A673 (cell line): ENCODE measurements around the gene NRG3. TPM values are rescaled to one million over a fixed set of nuclear protein-coding genes. Genes with fewer than 3 reads are reported as not detected.
A peak's percentile ranks its signal among the peaks of the same experiment; 100 is the strongest.
"Not testable (repeated sequence)": the region's sequence is repeated elsewhere in the genome, so short reads cannot be mapped to it uniquely, and the experiment has no call there.

Experiments used
- BruUV-seq: library from RNA; stranded (reverse); fragments of 400-500 nt; replicated peaks from 2 replicates; lab custom pipeline; 2021; lab: Mats Ljungman, UMichigan
- CTCF ChIA-PET: fragments of 300-600 bp; sonication (Branson Sonifier 250); formaldehyde crosslinking; loops from one replicate; lab custom pipeline; 2022; ENCODE audit warnings: antibody characterized with exemption; lab: Charles Lee
- POLR2A ChIA-PET: fragments of 300-600 bp; sonication (Branson Sonifier 250); formaldehyde crosslinking; loops from one replicate; lab custom pipeline; 2022; ENCODE audit warnings: antibody characterized with exemption; ENCODE audit not compliant: low non-redundant PET; lab: Charles Lee
- DNase-seq: peaks from one replicate; pipeline ENCODE4 v3.0.0-alpha.2; 2015; ENCODE audit warnings: low spot score
- H3K27ac ChIP-seq: fragments of 200-600 bp; sonication (generic); 2 replicates; pipeline ENCODE4 v1.5.1; 2016; ENCODE audit warnings: mixed run types, low read depth, mild to moderate bottlenecking, mixed read lengths, antibody characterized with exemption, low read length; ENCODE audit not compliant: poor library complexity, severe bottlenecking
- H3K27me3 ChIP-seq: fragments of 200-600 bp; sonication (generic); replicated peaks from 2 replicates; pipeline ENCODE4 v1.6.1; 2017; ENCODE audit warnings: mixed run types, low read depth, mild to moderate bottlenecking, mixed read lengths, antibody characterized with exemption, low read length; ENCODE audit not compliant: insufficient read depth, poor library complexity
- H3K36me3 ChIP-seq: fragments of 200-600 bp; sonication (generic); 2 replicates; pipeline ENCODE4 v1.6.1; 2016; ENCODE audit warnings: mixed run types, mild to moderate bottlenecking, mixed read lengths, antibody characterized with exemption, low read length; ENCODE audit not compliant: insufficient read depth, poor library complexity, severe bottlenecking
- H3K4me1 ChIP-seq: fragments of 200-600 bp; sonication (generic); 2 replicates; pipeline ENCODE4 v1.6.1; 2017; ENCODE audit warnings: mixed run types, mild to moderate bottlenecking, mixed read lengths, antibody characterized with exemption, low read length; ENCODE audit not compliant: insufficient read depth, poor library complexity, severe bottlenecking
- H3K4me3 ChIP-seq: fragments of 200-600 bp; sonication (generic); 2 replicates; pipeline ENCODE4 v1.5.1; 2016; ENCODE audit warnings: low read depth, mixed run types, mild to moderate bottlenecking, mixed read lengths, low read length; ENCODE audit not compliant: poor library complexity, severe bottlenecking
- H3K9me3 ChIP-seq: fragments of 200-600 bp; sonication (generic); 2 replicates; pipeline ENCODE4 v1.6.1; 2016; ENCODE audit warnings: mixed run types, low read depth, mild to moderate bottlenecking, mixed read lengths, antibody characterized with exemption, low read length; ENCODE audit not compliant: poor library complexity, severe bottlenecking
- EZH2 ChIP-seq: fragments of 200-600 bp; sonication (generic); IDR thresholded peaks from 2 replicates; pipeline ENCODE4 v1.6.1; 2017; ENCODE audit warnings: borderline replicate concordance, low read depth, mild to moderate bottlenecking, mixed read lengths, antibody characterized with exemption, low read length; ENCODE audit not compliant: poor library complexity, severe bottlenecking
- intact Hi-C: fragments of 100-400 bp; cut with micrococcal nuclease; formaldehyde crosslinking; loops from one replicate; pipeline ENCODE4 v1.10.0; 2022; ENCODE audit not compliant: unreplicated experiment
- total RNA-seq: library from RNA; stranded (reverse); gene quantifications from 2 replicates; pipeline ENCODE4 v1.2.3, GENCODE V29; 2021
- TF ChIP-seq, protein P1 (sequence below): fragments of 300-800, 200-600 bp; sonication (generic); conservative IDR thresholded peaks from 2 replicates; pipeline ENCODE4 v1.5.1; 2017; ENCODE audit warnings: low read depth, mild to moderate bottlenecking, antibody characterized with exemption, low read length, moderate library complexity, mixed read lengths

NRG3 gene
- total RNA-seq, 1 experiment from 2014 or later = not detected

DNA sequence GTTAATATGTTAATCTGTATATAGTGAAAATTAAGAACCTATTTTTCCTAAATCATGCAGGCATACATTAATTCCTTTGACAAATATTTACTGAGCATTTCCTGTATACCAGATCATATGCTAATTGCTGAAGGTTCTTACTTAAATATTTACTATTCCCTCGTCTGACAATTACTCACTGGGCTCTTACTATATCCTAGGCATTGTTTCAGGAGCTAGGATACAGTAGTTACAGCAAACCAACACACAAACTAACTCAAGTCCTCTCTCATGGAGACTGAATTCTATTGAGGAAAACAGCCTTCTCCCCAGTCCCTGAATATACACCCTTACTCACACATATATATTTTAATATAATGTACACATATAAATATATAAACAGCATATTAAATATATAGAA is 786.0 kb downstream of the NRG3 start:
- intact Hi-C loops = no loop called here
- CTCF ChIA-PET = no interaction called here
- no peaks in the 10 kb centered on the region for H3K27me3 ChIP-seq

DNA sequence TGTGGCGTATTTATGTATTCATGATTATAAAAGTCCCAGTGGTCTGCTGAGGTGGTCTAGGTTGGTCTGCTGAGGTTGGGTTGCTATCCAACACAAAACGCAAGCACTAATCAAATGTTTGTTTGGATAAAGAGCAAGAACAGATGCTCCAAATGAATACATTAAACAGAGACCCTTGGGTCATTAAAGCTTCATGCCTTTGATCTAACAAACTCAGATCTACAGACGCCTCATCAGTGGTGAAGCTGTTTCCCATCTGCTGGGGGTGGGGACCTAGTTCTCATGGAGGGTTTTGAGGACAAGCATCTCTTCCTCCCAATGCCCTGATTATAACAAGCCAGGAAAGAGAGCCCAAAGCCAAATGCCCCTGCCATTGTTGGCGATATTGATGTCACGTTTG is 786.7 kb downstream of the NRG3 start:
- BruUV-seq = no TSS peak
- no peaks in the 10 kb centered on the region for H3K4me1 ChIP-seq
- no peak overlapping the region for H3K27ac ChIP-seq
- H3K27me3 ChIP-seq = no peaks in the 10 kb centered on the region
- ChIA-PET CTCF (no interaction called here), POLR2A (no interaction called here)
- intact Hi-C loops = no loop called here
- no peak for DNase-seq
- TF ChIP-seq EZH2 = no peak
- TF ChIP-seq, protein P1, sequence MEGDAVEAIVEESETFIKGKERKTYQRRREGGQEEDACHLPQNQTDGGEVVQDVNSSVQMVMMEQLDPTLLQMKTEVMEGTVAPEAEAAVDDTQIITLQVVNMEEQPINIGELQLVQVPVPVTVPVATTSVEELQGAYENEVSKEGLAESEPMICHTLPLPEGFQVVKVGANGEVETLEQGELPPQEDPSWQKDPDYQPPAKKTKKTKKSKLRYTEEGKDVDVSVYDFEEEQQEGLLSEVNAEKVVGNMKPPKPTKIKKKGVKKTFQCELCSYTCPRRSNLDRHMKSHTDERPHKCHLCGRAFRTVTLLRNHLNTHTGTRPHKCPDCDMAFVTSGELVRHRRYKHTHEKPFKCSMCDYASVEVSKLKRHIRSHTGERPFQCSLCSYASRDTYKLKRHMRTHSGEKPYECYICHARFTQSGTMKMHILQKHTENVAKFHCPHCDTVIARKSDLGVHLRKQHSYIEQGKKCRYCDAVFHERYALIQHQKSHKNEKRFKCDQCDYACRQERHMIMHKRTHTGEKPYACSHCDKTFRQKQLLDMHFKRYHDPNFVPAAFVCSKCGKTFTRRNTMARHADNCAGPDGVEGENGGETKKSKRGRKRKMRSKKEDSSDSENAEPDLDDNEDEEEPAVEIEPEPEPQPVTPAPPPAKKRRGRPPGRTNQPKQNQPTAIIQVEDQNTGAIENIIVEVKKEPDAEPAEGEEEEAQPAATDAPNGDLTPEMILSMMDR = no peak
- H3K9me3 ChIP-seq = peaks cover 6% of the 10 kb centered on the region
- no peak overlapping the region for H3K4me3 ChIP-seq
- H3K36me3 ChIP-seq = no peaks in the 10 kb centered on the region

More for the DNA sequence above, 786.0 kb downstream of the NRG3 start:
- Histone ChIP-seq H3K4me3 (no peak overlapping the region), H3K27ac (no peak overlapping the region), H3K4me1 (no peaks in the 10 kb centered on the region), H3K9me3 (peaks cover 6% of the 10 kb centered on the region), H3K36me3 (no peaks in the 10 kb centered on the region)
- DNase-seq = no peak
- no TSS peak for BruUV-seq
- no peak for TF ChIP-seq EZH2
- POLR2A ChIA-PET = no interaction called here

DNA sequence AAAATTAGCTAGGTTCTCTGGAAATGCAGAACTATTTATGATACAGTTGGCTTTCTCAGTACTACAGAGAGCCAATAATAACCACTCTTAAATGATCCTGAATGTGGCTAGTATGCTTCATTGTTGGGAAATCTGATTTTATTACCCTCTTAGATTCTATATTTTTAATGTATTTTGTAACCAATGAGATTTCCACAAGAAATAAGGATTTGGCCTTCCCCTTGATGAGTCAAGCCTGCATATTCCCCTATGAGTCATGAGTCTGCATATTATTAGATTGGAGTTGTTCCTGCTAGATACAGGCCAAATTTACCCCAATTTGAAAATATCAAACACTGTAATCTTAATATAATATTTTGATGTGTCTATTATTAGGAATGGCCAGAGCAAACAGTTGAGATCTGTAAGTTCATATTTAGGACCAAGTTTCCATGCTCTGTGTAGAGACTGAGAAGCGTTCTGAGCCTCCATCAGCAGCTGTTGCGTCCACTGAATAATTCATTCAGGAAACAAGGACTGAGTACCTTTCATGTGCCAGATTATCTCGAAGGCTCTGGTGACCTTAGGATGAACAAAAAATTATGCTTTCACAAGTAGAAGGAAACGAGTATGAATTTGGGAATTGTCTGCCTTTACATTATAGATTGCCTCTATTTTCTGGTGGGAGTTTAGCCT is 793.4 kb downstream of the NRG3 start:
- BruUV-seq = no TSS peak
- Histone ChIP-seq H3K36me3 (no peaks in the 10 kb centered on the region), H3K4me1 (no peaks in the 10 kb centered on the region), H3K27me3 (no peaks in the 10 kb centered on the region), H3K27ac (no peak overlapping the region), H3K9me3 (peaks cover 10% of the 10 kb centered on the region), H3K4me3 (no peak overlapping the region)
- TF ChIP-seq EZH2 = no peak
- TF ChIP-seq, protein P1 = no peak
- DNase-seq = peak; percentile 12
- intact Hi-C loops = no loop called here
- ChIA-PET POLR2A (no interaction called here), CTCF (no interaction called here)

DNA sequence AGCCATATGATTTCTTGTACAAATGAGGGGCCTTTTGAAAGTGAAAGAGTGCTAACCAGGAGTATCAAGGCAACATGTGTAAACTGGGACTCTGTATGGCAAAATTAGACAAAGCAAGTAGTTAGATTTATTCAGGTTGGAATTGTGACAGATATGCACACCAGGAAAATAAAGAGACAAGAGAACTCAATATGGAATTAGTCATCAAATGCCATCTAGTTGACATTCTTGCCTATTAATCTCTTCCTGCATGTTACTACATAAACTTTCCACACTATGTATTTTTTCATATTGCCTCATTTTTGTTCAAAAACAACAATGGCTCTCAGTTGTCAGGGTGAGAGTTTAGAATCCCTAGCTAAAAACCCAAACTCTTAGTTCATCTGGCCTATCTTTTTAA is 799.0 kb downstream of the NRG3 start:
- no peak overlapping the region for H3K27ac ChIP-seq
- no TSS peak for BruUV-seq
- CTCF ChIA-PET = no interaction called here

DNA sequence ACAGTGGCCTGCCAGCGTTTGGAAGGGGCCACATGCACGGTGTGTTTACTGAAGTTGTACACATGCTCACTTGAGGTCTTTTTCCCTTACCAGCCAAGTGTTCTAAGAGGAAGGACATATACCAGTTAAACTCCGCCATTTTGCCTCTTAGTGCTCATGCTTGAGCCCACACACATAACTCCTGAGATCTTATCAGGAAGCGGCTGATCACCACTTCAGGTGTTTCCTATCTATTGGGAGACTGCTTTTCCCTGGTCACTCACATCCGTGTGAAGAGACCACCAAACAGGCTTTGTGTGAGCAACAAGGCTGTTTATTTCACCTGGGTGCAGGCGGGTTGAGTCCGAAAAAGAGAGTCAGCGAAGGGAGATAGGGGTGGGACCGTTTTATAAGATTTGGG is 802.9 kb downstream of the NRG3 start:
- POLR2A ChIA-PET, DNase-seq, H3K4me3 ChIP-seq, intact Hi-C loops, BruUV-seq, H3K9me3 ChIP-seq, H3K36me3 ChIP-seq, H3K27ac ChIP-seq, H3K4me1 ChIP-seq, H3K27me3 ChIP-seq, CTCF ChIA-PET: not testable (repeated sequence)

More for the DNA sequence above, 799.0 kb downstream of the NRG3 start:
- H3K4me3 ChIP-seq = no peak overlapping the region
- DNase-seq = no peak
- POLR2A ChIA-PET = no interaction called here
- TF ChIP-seq, protein P1 = no peak
- TF ChIP-seq EZH2 = no peak
- intact Hi-C loops = no loop called here
- H3K27me3 ChIP-seq = no peaks in the 10 kb centered on the region
- no peaks in the 10 kb centered on the region for H3K4me1 ChIP-seq
- H3K9me3 ChIP-seq = peaks cover 14% of the 10 kb centered on the region
- H3K36me3 ChIP-seq = no peaks in the 10 kb centered on the region
